ENCODE results near the gene PDE4B.

Gene PDE4B

DNA sequence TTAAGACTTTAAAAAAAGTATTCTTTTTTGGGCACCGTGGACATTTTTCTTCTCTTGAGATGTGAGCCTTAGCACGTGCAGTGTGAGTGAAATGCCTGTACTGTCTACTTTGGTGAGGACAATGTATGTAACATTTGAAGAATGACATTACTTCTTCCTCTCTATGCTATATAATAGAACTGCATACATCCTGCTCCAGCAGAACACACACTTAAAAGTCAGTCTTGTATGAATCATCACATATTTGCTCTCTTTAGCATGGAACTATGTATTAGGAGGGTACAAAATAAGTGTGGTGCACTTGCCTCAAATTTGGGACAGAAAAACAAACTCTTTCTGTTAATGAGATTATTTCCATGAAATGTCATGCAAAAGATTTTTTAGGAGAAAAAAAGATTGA, 382.9 kb downstream of the PDE4B start:
- no peak overlapping the region for H3K27ac ChIP-seq (ENCODE audit: low read length)
- H3K9ac ChIP-seq (ENCODE audit: low read depth, low read length): no peak overlapping the region
- no peaks in the 10 kb centered on the region for H3K27me3 ChIP-seq (ENCODE audit: insufficient read depth, low read length)

DNA sequence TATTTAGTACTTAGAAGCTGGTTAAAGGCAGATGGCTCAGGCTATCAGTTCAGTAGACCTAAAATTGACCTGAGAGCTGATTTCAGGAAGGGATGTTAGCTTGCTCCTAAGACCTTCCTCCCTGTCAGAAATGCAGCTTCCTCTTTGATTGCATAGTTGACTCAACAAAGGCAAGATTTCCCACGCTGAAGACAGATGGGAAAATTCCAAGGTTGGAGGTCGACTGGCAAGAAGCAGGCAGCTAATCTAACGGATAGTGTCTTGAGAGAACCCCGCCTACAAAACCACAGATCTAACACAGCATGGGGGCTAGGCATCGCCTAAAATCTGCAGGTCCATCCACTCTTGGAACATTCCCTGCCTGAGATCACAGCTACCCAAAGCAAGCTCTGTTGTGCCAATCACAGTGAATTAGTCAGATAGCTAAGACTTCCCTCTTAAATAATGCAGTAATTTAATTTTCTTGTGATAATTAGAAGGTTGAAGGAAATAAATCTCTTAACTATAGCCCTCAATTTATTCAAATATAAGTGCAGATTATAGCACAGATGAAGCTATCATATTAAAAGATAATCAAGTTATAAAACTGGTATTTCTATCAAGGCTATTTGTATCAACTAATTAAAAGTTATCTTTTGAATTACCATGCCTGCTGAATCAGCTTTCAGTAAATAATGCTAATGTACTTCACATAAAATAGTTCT, 383.5 kb downstream of the PDE4B start:
- H3K9me3 ChIP-seq (ENCODE audit: insufficient read depth, low read depth, low read length): no peaks in the 10 kb centered on the region
- H3K27ac ChIP-seq (ENCODE audit: low read length): no peak overlapping the region

More for the DNA sequence above, 382.9 kb downstream of the PDE4B start:
- peaks cover 5% of the 10 kb centered on the region; the same call in 1 of the 2 replicates for H3K4me1 ChIP-seq (ENCODE audit: insufficient read depth, low read length)
- H3K4me3 ChIP-seq (ENCODE audit: low read length): no peak overlapping the region
- no peaks in the 10 kb centered on the region for H3K9me3 ChIP-seq (ENCODE audit: insufficient read depth, low read depth, low read length)
- no peaks in the 10 kb centered on the region for H3K36me3 ChIP-seq (ENCODE audit: insufficient read depth, low read depth, low read length)

DNA sequence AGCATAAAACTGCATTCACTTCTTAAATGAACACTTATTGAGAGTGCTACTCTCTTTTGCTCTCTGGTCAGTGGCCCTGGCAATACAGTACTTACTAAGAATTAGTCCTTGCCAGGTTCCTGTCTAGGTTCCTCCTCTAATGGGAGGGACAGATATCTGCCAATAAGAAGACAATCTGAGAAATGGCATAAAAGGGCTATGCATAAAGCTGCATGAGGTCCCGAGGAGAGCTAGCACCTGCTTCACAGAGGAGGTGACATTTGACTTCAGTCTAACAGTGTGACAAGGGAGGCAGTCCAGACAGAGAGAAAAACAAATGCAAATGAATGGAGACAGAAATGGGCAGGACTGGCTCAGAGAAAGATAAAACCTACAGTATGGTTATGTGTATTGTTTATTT, 384.1 kb downstream of the PDE4B start:
- Histone ChIP-seq H3K36me3 (ENCODE audit: insufficient read depth, low read depth, low read length) (no peaks in the 10 kb centered on the region), H3K27ac (ENCODE audit: low read length) (no peak overlapping the region), H3K27me3 (ENCODE audit: insufficient read depth, low read length) (no peaks in the 10 kb centered on the region), H3K4me3 (ENCODE audit: low read length) (no peak overlapping the region), H3K9ac (ENCODE audit: low read depth, low read length) (no peak overlapping the region), H3K9me3 (ENCODE audit: insufficient read depth, low read depth, low read length) (no peaks in the 10 kb centered on the region), H3K4me1 (ENCODE audit: insufficient read depth, low read length) (peaks cover 5% of the 10 kb centered on the region; the same call in 1 of the 2 replicates)

More for the DNA sequence above, 383.5 kb downstream of the PDE4B start:
- Histone ChIP-seq H3K4me3 (ENCODE audit: low read length) (no peak overlapping the region), H3K27me3 (ENCODE audit: insufficient read depth, low read length) (no peaks in the 10 kb centered on the region), H3K36me3 (ENCODE audit: insufficient read depth, low read depth, low read length) (no peaks in the 10 kb centered on the region), H3K4me1 (ENCODE audit: insufficient read depth, low read length) (peaks cover 5% of the 10 kb centered on the region; the same call in 1 of the 2 replicates), H3K9ac (ENCODE audit: low read depth, low read length) (no peak overlapping the region)

DNA sequence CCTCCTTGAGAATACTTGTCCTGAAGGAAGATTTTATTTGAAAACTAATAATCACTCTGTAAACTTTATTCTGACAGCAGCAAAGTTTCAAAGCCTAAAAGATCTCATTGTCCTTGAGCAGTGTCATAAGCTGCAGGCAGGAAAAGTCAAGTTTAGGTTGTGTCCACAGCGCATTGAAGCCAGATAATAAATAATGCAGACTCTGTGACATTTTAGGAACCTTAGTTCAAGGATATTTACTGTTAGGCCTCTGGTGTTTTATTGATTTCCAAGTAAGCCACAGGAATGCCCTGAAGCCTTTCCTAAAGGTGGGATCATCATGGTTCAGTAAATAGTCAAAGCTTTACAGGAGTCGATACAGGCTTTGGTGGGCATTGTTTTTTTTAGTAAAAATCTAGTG, 384.8 kb downstream of the PDE4B start:
- Histone ChIP-seq H3K4me3 (ENCODE audit: low read length) (no peak overlapping the region), H3K27me3 (ENCODE audit: insufficient read depth, low read length) (no peaks in the 10 kb centered on the region), H3K4me1 (ENCODE audit: insufficient read depth, low read length) (peaks cover 5% of the 10 kb centered on the region; the same call in 1 of the 2 replicates), H3K27ac (ENCODE audit: low read length) (no peak overlapping the region), H3K36me3 (ENCODE audit: insufficient read depth, low read depth, low read length) (no peaks in the 10 kb centered on the region), H3K9ac (ENCODE audit: low read depth, low read length) (no peak overlapping the region), H3K9me3 (ENCODE audit: insufficient read depth, low read depth, low read length) (no peaks in the 10 kb centered on the region)

DNA sequence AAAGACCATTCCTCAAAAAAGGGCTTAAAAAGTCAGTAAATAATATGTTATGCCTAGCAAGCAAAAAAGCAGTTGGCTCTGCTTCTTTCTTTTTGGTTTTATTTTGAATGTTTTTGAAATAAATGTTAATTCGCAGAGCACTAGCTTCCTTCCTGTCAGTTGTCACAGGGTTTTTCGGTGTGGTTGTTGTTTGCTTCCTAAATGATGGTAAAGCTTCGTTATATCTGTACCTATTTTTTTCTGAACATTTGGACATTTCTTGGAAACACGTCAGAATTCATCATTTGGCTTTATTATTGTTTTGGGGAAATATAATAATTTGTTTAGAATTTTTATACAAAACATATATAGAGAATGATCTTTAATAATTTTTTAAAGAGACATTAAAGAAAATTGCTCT, 389.3 kb downstream of the PDE4B start:
- no peak overlapping the region for H3K4me3 ChIP-seq (ENCODE audit: low read length)
- H3K27ac ChIP-seq (ENCODE audit: low read length): no peak overlapping the region
- no peaks in the 10 kb centered on the region for H3K4me1 ChIP-seq (ENCODE audit: insufficient read depth, low read length)

DNA sequence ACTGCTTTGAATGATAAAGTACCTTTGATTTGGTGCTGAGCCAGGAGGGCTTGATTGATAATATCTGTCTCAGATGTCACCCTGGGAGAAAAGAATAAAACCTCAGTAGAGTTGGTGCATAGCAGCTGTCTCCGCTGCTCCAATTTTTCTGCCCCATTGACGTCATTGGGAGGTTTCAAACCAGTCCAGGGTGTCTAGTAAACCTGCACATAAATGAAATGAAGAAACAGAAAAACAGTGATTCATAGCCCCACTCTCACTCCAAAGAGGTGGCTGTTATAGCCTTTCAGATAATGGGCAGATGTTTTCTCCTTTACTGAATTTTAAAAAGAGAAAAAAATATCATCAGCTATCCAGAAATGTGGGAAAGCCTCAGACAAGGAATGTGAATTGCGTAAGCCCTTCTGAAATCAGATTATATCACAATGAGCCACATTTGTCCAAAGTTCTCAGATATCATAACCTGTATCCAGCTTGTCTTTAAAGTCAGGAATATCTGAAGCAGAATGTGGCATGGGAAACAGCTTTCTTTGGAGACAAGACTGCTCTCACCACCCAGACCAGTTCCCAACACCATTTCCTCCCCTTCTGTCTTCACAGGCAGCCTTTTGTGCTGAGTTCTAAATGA, 390.0 kb downstream of the PDE4B start:
- Histone ChIP-seq H3K4me3 (ENCODE audit: low read length) (no peak overlapping the region), H3K9ac (ENCODE audit: low read depth, low read length) (no peak overlapping the region), H3K9me3 (ENCODE audit: insufficient read depth, low read depth, low read length) (no peaks in the 10 kb centered on the region), H3K4me1 (ENCODE audit: insufficient read depth, low read length) (no peaks in the 10 kb centered on the region), H3K27me3 (ENCODE audit: insufficient read depth, low read length) (no peaks in the 10 kb centered on the region), H3K36me3 (ENCODE audit: insufficient read depth, low read depth, low read length) (no peaks in the 10 kb centered on the region), H3K27ac (ENCODE audit: low read length) (no peak overlapping the region)

More for the DNA sequence above, 389.3 kb downstream of the PDE4B start:
- H3K27me3 ChIP-seq (ENCODE audit: insufficient read depth, low read length): no peaks in the 10 kb centered on the region
- H3K36me3 ChIP-seq (ENCODE audit: insufficient read depth, low read depth, low read length): no peaks in the 10 kb centered on the region
- H3K9ac ChIP-seq (ENCODE audit: low read depth, low read length): no peak overlapping the region
- no peaks in the 10 kb centered on the region for H3K9me3 ChIP-seq (ENCODE audit: insufficient read depth, low read depth, low read length)

DNA sequence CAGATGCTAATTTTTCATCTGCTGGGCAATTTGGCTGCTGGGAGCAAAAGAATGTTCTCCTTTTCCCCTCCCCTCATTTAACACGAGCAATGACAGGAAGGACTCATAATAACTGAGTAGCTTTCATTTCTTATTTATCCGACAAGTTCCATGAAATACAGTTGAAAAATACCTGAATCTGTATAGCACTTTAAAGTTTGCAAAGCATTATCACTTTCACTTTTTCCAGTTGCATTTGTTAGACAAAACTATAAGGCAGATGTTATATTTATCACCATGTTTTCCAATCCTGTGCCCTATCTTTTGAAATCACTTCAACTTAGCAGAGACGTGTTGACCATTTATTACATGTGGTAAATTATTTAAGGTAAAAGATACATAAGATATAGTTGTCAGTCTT, 390.7 kb downstream of the PDE4B start:
- Histone ChIP-seq H3K27me3 (ENCODE audit: insufficient read depth, low read length) (no peaks in the 10 kb centered on the region), H3K4me1 (ENCODE audit: insufficient read depth, low read length) (no peaks in the 10 kb centered on the region), H3K36me3 (ENCODE audit: insufficient read depth, low read depth, low read length) (no peaks in the 10 kb centered on the region), H3K9me3 (ENCODE audit: insufficient read depth, low read depth, low read length) (no peaks in the 10 kb centered on the region), H3K27ac (ENCODE audit: low read length) (no peak overlapping the region), H3K4me3 (ENCODE audit: low read length) (no peak overlapping the region), H3K9ac (ENCODE audit: low read depth, low read length) (no peak overlapping the region)

DNA sequence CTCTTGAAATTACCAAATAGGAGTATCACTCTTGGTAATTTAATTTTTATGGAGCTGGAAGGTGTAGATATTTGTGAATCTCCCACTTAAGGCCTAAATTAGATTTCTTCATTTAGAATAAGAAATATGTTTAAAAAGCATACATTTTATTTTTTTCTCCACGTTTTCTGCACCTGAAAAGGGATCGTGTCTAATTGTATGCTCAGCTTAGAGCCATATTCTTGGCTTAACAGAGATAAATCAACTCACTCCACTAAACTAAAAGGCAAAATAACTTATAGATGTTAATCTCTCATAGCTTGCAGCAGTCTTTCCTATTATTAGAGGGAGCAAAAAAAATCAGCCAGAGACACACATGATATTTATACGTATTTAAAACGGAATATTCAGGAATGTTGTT, 404.4 kb downstream of the PDE4B start:
- H3K4me1 ChIP-seq (ENCODE audit: insufficient read depth, low read length): no peaks in the 10 kb centered on the region
- no peak overlapping the region for H3K27ac ChIP-seq (ENCODE audit: low read length)
- H3K27me3 ChIP-seq (ENCODE audit: insufficient read depth, low read length): no peaks in the 10 kb centered on the region
- no peak overlapping the region for H3K4me3 ChIP-seq (ENCODE audit: low read length)
- no peaks in the 10 kb centered on the region for H3K36me3 ChIP-seq (ENCODE audit: insufficient read depth, low read depth, low read length)
- no peak overlapping the region for H3K9ac ChIP-seq (ENCODE audit: low read depth, low read length)
- H3K9me3 ChIP-seq (ENCODE audit: insufficient read depth, low read depth, low read length): no peaks in the 10 kb centered on the region

DNA sequence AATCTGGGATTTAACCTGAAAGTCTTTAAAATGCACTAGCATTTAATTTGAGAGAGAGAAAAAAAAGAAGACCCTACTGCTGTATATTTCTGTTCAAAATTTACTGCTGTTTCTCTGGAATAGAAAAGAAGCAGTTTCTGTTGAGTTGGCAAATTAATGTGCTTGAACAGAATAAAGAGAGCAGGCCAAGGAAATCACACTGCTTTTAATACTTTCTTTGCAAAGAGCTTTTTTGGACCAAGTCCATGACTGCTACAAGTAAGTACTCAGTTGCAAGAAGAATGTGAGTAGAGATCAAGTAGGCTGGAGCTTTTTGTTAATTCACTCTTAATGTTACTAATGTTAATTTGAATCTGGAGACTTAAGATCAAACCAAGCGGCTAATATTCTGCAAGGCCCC, 405.1 kb downstream of the PDE4B start:
- no peaks in the 10 kb centered on the region for H3K9me3 ChIP-seq (ENCODE audit: insufficient read depth, low read depth, low read length)
- no peak overlapping the region for H3K27ac ChIP-seq (ENCODE audit: low read length)
- H3K36me3 ChIP-seq (ENCODE audit: insufficient read depth, low read depth, low read length): no peaks in the 10 kb centered on the region
- no peaks in the 10 kb centered on the region for H3K27me3 ChIP-seq (ENCODE audit: insufficient read depth, low read length)
- no peak overlapping the region for H3K4me3 ChIP-seq (ENCODE audit: low read length)
- no peak overlapping the region for H3K9ac ChIP-seq (ENCODE audit: low read depth, low read length)
- H3K4me1 ChIP-seq (ENCODE audit: insufficient read depth, low read length): no peaks in the 10 kb centered on the region

DNA sequence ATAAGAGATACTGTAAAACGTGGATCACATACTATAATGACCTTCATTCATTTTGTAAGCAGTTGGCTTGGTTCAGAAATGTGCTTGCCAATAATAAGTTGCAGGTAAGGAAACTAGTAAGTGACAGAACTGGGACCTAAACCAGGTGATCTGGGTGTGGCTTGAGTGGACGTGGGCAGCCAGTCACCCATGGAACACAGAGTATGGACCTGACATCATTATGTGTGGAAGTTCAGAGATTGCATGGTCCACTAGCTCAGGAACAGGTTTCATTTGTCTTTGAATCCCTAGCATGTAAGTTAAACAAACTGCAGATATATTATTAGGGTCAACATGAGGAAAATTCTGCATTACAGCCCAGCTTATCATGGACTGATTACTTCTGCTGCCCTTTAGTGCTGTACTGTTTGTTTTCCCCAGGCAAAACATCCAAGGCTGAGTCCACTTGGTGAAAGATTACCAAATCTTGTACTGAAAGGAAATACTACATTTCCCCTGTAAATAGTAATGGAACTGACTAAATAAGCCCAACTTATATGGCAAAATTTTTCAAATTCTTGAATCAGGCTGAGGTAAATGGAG, 414.0 kb downstream of the PDE4B start:
- no peaks in the 10 kb centered on the region for H3K27me3 ChIP-seq (ENCODE audit: insufficient read depth, low read length)
- peaks cover 18% of the 10 kb centered on the region for H3K9me3 ChIP-seq (ENCODE audit: insufficient read depth, low read depth, low read length)
- no peak overlapping the region for H3K4me3 ChIP-seq (ENCODE audit: low read length)
- no peak overlapping the region for H3K9ac ChIP-seq (ENCODE audit: low read depth, low read length)
- H3K27ac ChIP-seq (ENCODE audit: low read length): no peak overlapping the region
- no peaks in the 10 kb centered on the region for H3K4me1 ChIP-seq (ENCODE audit: insufficient read depth, low read length)
- no peaks in the 10 kb centered on the region for H3K36me3 ChIP-seq (ENCODE audit: insufficient read depth, low read depth, low read length)

DNA sequence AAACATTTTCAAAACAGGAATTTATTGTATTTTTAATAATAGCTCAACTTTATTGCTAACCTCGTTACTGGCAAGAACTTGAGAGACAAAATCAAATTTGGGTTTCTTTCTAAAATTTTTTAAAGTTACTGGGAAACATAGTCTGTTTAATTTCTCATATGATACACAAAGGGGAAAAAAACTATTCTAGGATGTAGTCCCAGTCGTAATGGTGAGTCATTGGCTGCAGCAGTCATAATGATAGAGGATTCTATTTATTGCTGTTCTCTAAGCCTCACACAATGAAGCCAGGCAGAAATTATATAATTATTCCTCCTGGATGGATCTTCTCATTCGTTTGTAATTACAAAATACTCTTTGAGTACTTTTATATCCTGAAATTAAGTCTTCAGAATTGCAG, 414.8 kb downstream of the PDE4B start:
- H3K36me3 ChIP-seq (ENCODE audit: insufficient read depth, low read depth, low read length): no peaks in the 10 kb centered on the region
- no peak overlapping the region for H3K9ac ChIP-seq (ENCODE audit: low read depth, low read length)
- no peak overlapping the region for H3K27ac ChIP-seq (ENCODE audit: low read length)
- peaks cover 18% of the 10 kb centered on the region for H3K9me3 ChIP-seq (ENCODE audit: insufficient read depth, low read depth, low read length)
- no peak overlapping the region for H3K4me3 ChIP-seq (ENCODE audit: low read length)
- no peaks in the 10 kb centered on the region for H3K27me3 ChIP-seq (ENCODE audit: insufficient read depth, low read length)
- H3K4me1 ChIP-seq (ENCODE audit: insufficient read depth, low read length): no peaks in the 10 kb centered on the region

DNA sequence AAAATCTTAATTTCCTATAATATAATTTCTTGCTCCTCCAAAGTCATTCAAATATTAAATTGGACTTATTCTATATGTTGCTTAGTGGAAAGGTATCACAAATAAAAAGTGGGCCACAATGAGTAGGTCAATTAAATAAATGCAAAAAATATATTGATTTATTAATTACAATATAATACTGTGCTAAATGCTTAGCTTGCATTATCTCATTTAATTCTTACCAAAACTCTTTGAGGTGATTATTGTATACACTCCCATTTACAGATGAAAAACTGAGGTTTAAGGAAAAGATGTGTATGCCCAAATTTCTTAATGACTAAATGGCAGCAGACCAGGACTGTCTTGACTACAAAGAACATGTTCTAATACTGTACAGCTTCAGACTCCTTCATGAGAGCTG, 415.9 kb downstream of the PDE4B start:
- H3K9ac ChIP-seq (ENCODE audit: low read depth, low read length): no peak overlapping the region
- no peaks in the 10 kb centered on the region for H3K36me3 ChIP-seq (ENCODE audit: insufficient read depth, low read depth, low read length)
- H3K4me3 ChIP-seq (ENCODE audit: low read length): no peak overlapping the region
- H3K27me3 ChIP-seq (ENCODE audit: insufficient read depth, low read length): no peaks in the 10 kb centered on the region
- no peaks in the 10 kb centered on the region for H3K4me1 ChIP-seq (ENCODE audit: insufficient read depth, low read length)
- no peak overlapping the region for H3K27ac ChIP-seq (ENCODE audit: low read length)
- H3K9me3 ChIP-seq (ENCODE audit: insufficient read depth, low read depth, low read length): peaks cover 18% of the 10 kb centered on the region
